HepG2 (cell line): ENCODE data around the gene METRN. TPM values are rescaled to one million over a fixed set of nuclear protein-coding genes. Genes with fewer than 3 reads are reported as not detected.
A peak's percentile ranks its signal among the peaks of the same experiment; 100 is the strongest.
"Not testable (repeated sequence)": the region's sequence is repeated elsewhere in the genome, so short reads cannot be mapped to it uniquely, and the experiment has no call there.

Experiments used
- ATAC-seq: fragments of 200-7000 bp; cut with Tn5 transposase; 3 replicates; pipeline ENCODE4 v1.9.1; 2020; ENCODE audit warnings: mild to moderate bottlenecking, moderate library complexity
- BruUV-seq: library from RNA; stranded (reverse); fragments of 400-500 nt; replicated peaks from 2 replicates; lab custom pipeline; 2021; lab: Mats Ljungman, UMichigan
- CTCF ChIA-PET: fragments of 300-600 bp; formaldehyde crosslinking; extraction: SDS; loops from one replicate; lab custom pipeline; 2021; ENCODE audit warnings: low total read pairs, inconsistent platforms, low intra/inter-chr PET ratio; lab: Yijun Ruan, JAX
- POLR2A ChIA-PET: fragments of 350-600 bp; sonication (Branson Sonifier 250); formaldehyde crosslinking; loops from one replicate; lab custom pipeline; 2020; ENCODE audit warnings: antibody characterized with exemption, inconsistent platforms; lab: Yijun Ruan, JAX
- DNase-seq: peaks from one replicate; pipeline ENCODE4 v3.0.0-alpha.2; 2015; ENCODE audit warnings: low spot score
- FAIRE-seq: peaks from 3 replicates; lab custom pipeline; 2011; peaks lifted over from hg19 to GRCh38; lab: Jason Lieb, UNC
- H2AFZ ChIP-seq: one replicate; pipeline ENCODE4 v1.6.1; 2011; ENCODE audit warnings: low read length, inconsistent platforms
- H3K27ac ChIP-seq: fragments of 300-600 bp; 3 replicates; pipeline ENCODE4 v1.8.0; 2011; ENCODE audit warnings: mixed run types, mild to moderate bottlenecking, mixed read lengths, low read length, inconsistent platforms; ENCODE audit not compliant: insufficient read depth; ENCODE audit errors: extremely low read length
- H3K27me3 ChIP-seq, 2 experiments: fragments of 200-600 bp in 1 of 2; 2 replicates in 1 of 2; 3 replicates in 1 of 2; pipeline versions ENCODE4 v1.6.0 to v1.8.0; 2011; ENCODE audit warnings: low read length in 2 of 2, mild to moderate bottlenecking in 2 of 2, moderate library complexity in 2 of 2, inconsistent platforms in 1 of 2; ENCODE audit not compliant: insufficient read depth in 2 of 2, control insufficient read depth in 1 of 2
- H3K36me3 ChIP-seq, 2 experiments: fragments of 200-600 bp in 1 of 2; replicated peaks in 1 of 2; 2 replicates in 1 of 2; 3 replicates in 1 of 2; pipeline versions ENCODE4 v1.5.1 to v1.8.0; 2011; ENCODE audit warnings: low read length in 2 of 2, inconsistent platforms in 1 of 2; ENCODE audit not compliant: insufficient read depth in 2 of 2, control insufficient read depth in 1 of 2
- H3K4me1 ChIP-seq: 2 replicates; pipeline ENCODE4 v1.5.1; 2012; ENCODE audit warnings: low read length, inconsistent platforms; ENCODE audit not compliant: insufficient read depth
- H3K4me2 ChIP-seq: 2 replicates; pipeline ENCODE4 v1.6.0; 2011; ENCODE audit warnings: low read depth, low read length, inconsistent platforms
- H3K4me3 ChIP-seq, 3 experiments: fragments of 200-600 bp in 1 of 3; sonication (generic), shearing (Covaris generic) in 1 of 3; replicated peaks in 1 of 3; 2 replicates each; pipeline ENCODE4 v1.5.1; 2011 to 2016; ENCODE audit warnings: low read length in 3 of 3, inconsistent platforms in 2 of 3, low read depth in 2 of 3, mild to moderate bottlenecking in 2 of 3, control low read depth in 1 of 3, mixed read lengths in 1 of 3; ENCODE audit not compliant: insufficient read depth in 1 of 3
- H3K79me2 ChIP-seq: one replicate; pipeline ENCODE4 v1.6.1; 2011; ENCODE audit warnings: low read length, inconsistent platforms; ENCODE audit not compliant: insufficient read depth
- H3K9ac ChIP-seq: 2 replicates; pipeline ENCODE4 v1.6.0; 2011; ENCODE audit warnings: mild to moderate bottlenecking, low read depth, low read length, inconsistent platforms; ENCODE audit not compliant: insufficient read depth
- H3K9me3 ChIP-seq: 2 replicates; pipeline ENCODE4 v1.5.1; 2012; ENCODE audit warnings: mild to moderate bottlenecking, low read length
- H4K20me1 ChIP-seq: 2 replicates; pipeline ENCODE4 v1.6.0; 2011; ENCODE audit warnings: inconsistent platforms, mild to moderate bottlenecking, low read length, moderate library complexity; ENCODE audit not compliant: insufficient read depth
- PCBP1 ChIP-seq: fragments of 200-400 bp; formaldehyde crosslinking; IDR thresholded peaks from 2 replicates; pipeline ENCODE4 v1.6.1; 2017; ENCODE audit warnings: mild to moderate bottlenecking, low read depth, low read length, borderline replicate concordance
- RAD51 ChIP-seq: fragments of 450-650 bp; IDR thresholded peaks from 2 replicates; pipeline ENCODE4 v1.6.1; 2016; ENCODE audit warnings: borderline replicate concordance
- ZNF879 ChIP-seq: sonication (generic); formaldehyde crosslinking; IDR thresholded peaks from 2 replicates; pipeline ENCODE4 v1.8.1; 2023; ENCODE audit warnings: missing genetic modification reagents
- WGBS: methylation state at CpG from one replicate; pipeline ENCODE4 v1.1.6; 2017; ENCODE audit warnings: low lambda C conversion rate; 5-methylcytosine and 5-hydroxymethylcytosine counted together
- in situ Hi-C: cut with HindIII; loops from 2 replicates; pipeline ENCODE4 v1.10.0; 2017; ENCODE audit warnings: low pct_unique_long_range_greater_than_20kb; ENCODE audit not compliant: extremely low pct_ligation_motif_present
- intact Hi-C: fragments of 100-400 bp; cut with micrococcal nuclease; formaldehyde crosslinking; loops from one replicate; pipeline ENCODE4 v1.10.0; 2022; ENCODE audit not compliant: unreplicated experiment
- polyA plus RNA-seq, 8 experiments: library from polyadenylated mRNA; depleted of rRNA in 3 of 8; stranded (reverse) in 7 of 8; unstranded in 1 of 8; fragments of >200 nt; fragmentation: Illumina TruSeq in 4 of 8; extraction: Trizol in 4 of 8; gene quantifications; 2 replicates each; pipeline versions ENCODE4 v1.2.1 to v1.2.3, GENCODE V29; 2011 to 2016; ENCODE audit warnings: low read depth in 4 of 8, missing spikeins in 1 of 8, mixed read lengths in 1 of 8; ENCODE audit not compliant: insufficient read depth in 1 of 8
- total RNA-seq, 5 experiments: library from RNA; depleted of rRNA; stranded (reverse); fragments of >200 nt; fragmentation: Illumina TruSeq; extraction: Trizol; gene quantifications; 2 replicates each; pipeline ENCODE4 v1.2.3, GENCODE V29; 2016; ENCODE audit warnings: low read depth in 1 of 5

The METRN gene
- total and polyA plus RNA-seq, 2 of the 13 experiments (the other 11 are each of a cell fraction or from before 2014, with no cell fraction given), result 25.5 to 46.1 TPM

DNA sequence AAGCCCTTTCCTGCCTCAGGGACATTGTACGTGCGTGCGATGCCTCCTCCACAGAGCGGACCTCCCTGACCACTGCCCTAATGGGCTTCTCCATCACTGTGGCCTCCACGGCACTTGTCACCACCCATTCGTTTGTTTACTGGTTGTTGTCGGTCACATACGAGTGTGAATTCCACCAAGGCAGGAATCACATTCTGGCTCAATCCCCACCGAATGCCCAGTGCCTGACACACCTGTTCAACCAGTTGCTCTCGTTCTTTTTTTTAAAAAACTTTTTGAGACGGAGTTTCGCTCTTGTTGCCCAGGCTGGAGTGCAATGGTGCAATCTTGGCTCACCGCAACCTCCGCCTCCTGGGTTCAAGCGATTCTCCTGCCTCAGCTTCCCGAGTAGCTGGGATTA lies 23.7 kb upstream of the METRN start:
- POLR2A ChIA-PET, H3K4me2 ChIP-seq, intact Hi-C loops, H3K27ac ChIP-seq, ATAC-seq, H3K4me3 ChIP-seq, CTCF ChIA-PET, in situ Hi-C loops, BruUV-seq, FAIRE-seq, H3K79me2 ChIP-seq, H3K9me3 ChIP-seq, H3K36me3 ChIP-seq, H2AFZ ChIP-seq, DNase-seq, H4K20me1 ChIP-seq, H3K9ac ChIP-seq: not testable (repeated sequence)
- Histone ChIP-seq H3K27me3 (peaks cover 7 to 29% of the 10 kb centered on the region in 2 experiments), H3K4me1 (peaks cover 26% of the 10 kb centered on the region)
- TF ChIP-seq PCBP1, result 0 out of 2 replicates have a peak, but pooled peaks have one; percentile 46
- 88% methylated on average over 16 of the region's 16 CpGs for WGBS

DNA sequence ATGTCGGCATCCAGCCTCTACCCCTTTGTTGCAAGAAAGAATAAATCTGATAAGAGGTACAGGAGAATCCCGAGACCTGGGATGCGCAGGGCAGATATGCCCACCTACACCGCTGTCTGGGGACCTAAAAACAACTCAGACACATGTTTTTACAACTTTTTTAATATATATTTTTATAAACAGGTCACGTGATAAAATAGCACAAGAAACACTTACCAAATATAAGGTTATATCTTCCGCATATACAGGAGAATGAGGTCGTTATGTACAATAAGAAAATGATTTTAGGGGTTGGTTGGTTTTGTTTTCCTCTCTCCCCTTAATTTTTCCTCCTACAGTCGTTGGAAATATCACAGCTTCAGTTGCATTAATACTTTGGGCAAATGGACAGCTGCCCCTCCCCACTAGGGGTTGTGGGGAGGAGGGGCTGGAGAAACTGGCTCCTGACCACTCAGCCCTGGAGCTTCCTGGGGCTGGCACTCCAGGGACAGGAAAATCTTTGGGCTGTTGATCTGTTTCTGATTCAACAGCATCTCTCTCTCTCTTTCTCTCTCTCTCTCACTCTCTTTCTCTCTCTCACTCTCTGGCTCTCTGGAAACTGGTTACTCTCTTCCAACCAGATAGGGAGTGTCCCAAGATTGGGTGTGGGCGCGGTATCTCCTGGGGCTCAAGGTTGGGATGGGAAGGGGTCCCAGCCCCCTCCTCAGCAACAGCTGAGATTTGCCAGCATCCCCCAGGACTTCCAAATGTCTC lies 22.4 kb upstream of the METRN start:
- ATAC-seq (no peak), DNase-seq (no peak), FAIRE-seq (no peak)
- H3K36me3 ChIP-seq, result 0 out of 5 replicates have a peak, but pooled peaks cover 0 to 1% of the 10 kb centered on the region in 2 experiments
- CTCF ChIA-PET, result no interaction called here
- no peaks in the 10 kb centered on the region for H3K9me3 ChIP-seq
- H3K79me2 ChIP-seq, result peaks cover 2% of the 10 kb centered on the region
- TF ChIP-seq RAD51, result peak; percentile 68
- no peak for TF ChIP-seq ZNF879 (CRISPR knock-in tag)
- H3K27me3 ChIP-seq, result peaks cover 7 to 30% of the 10 kb centered on the region in 2 experiments
- H3K27ac ChIP-seq, result no peak overlapping the region
- intact Hi-C loops, result no loop called here
- H3K4me2 ChIP-seq, result no peak overlapping the region
- no TSS peak for BruUV-seq
- POLR2A ChIA-PET, result no interaction called here
- H2AFZ ChIP-seq, result no peak overlapping the region
- 29% methylated on average over 10 of the region's 10 CpGs for WGBS
- no peak overlapping the region for H3K9ac ChIP-seq
- peaks cover 26% of the 10 kb centered on the region for H3K4me1 ChIP-seq
- in situ Hi-C loops, result no loop called here
- no peak overlapping the region for H3K4me3 ChIP-seq
- no peaks in the 10 kb centered on the region for H4K20me1 ChIP-seq
